ENCODE data around the gene DLL4. TPM values are rescaled to one million over a fixed set of nuclear protein-coding genes. Genes with fewer than 3 reads are reported as not detected.

Gene DLL4
- under 1 TPM in 1 of 2 donors, not detected in 1; 0.16 TPM for total RNA-seq

DNA sequence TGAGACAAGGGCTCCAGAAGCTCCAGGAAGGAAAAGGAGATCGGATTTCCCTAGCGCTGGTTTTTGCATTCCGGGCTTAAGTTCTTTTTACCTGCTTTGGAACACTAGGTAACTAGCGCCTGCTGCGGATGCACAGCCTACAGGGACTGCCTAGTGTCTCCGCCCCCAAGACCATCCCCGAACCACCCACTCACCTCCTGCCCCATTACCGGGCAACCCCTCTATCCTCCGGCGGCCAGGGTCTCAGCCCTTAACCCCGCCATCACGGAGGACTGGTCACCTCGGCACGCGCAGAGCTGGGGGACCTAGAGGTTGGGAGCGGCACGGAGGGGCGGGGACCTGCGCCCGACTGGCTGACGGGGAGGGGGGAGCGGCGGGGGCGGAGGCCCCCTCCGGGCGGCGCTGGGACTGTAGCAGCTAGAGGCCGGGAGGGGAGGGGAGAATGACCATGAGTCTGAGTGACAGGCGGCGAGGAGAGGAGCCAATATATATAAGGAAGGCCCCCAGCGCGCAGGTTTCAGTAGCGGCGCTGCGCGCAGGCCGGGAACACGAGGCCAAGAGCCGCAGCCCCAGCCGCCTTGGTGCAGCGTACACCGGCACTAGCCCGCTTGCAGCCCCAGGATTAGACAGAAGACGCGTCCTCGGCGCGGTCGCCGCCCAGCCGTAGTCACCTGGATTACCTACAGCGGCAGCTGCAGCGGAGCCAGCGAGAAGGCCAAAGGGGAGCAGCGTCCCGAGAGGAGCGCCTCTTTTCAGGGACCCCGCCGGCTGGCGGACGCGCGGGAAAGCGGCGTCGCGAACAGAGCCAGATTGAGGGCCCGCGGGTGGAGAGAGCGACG, at the start of gene DLL4:
DLL4 (plus strand) TSS at position 520 of the 839 bp plus-strand sequence. CDS start 329 bp downstream, outside the sequence.
- no peak within 1 kb of the TSS for H3K27ac Mint-ChIP-seq
- H3K36me3 Mint-ChIP-seq, result peaks cover 0 to 6% of the 10 kb centered on the region in 2 donors
- ATAC-seq, result peak; percentile 23 to 64
- H3K9me3 Mint-ChIP-seq, result no peaks in the 10 kb centered on the region
- DNase-seq (ENCODE audit: low spot score in 2 of 2), result peak in 1 of 2 donors; percentile 48

GRCh38 chr15:40879609-40880008, 49.5 kb upstream of the DLL4 start:
- no peak for DNase-seq (ENCODE audit: low spot score in 2 of 2)
- no peaks in the 10 kb centered on the region for H3K9me3 Mint-ChIP-seq
- no peak overlapping the region for H3K27ac Mint-ChIP-seq
- peak; percentile 31 to 61 for ATAC-seq
- no peaks in the 10 kb centered on the region for H3K36me3 Mint-ChIP-seq

DNA sequence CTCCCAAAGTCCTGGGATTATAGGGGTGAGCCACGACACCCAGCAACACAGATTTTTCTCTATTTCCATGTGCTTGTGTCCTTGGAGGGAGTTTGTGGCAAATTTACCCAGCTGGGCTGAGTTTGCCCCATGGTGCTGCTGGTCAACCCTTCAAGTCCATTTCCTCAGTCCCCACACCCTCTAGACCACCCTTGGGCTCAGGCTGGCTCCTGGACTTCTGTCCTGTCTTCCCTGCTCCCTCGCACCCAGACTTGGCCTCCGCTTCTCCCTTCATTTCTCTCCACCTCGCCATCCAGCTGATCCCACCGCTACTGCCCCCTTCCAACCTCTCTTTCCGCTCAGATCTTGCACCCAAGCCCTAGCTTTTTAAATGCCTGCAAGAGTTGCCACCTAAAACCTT, 47.8 kb upstream of the DLL4 start:
- no peak for ATAC-seq
- no peaks in the 10 kb centered on the region for H3K9me3 Mint-ChIP-seq
- DNase-seq (ENCODE audit: low spot score in 2 of 2), result no peak
- H3K36me3 Mint-ChIP-seq, result no peaks in the 10 kb centered on the region
- peak overlapping the region in 1 of 2 donors; percentile 25 for H3K27ac Mint-ChIP-seq

DNA sequence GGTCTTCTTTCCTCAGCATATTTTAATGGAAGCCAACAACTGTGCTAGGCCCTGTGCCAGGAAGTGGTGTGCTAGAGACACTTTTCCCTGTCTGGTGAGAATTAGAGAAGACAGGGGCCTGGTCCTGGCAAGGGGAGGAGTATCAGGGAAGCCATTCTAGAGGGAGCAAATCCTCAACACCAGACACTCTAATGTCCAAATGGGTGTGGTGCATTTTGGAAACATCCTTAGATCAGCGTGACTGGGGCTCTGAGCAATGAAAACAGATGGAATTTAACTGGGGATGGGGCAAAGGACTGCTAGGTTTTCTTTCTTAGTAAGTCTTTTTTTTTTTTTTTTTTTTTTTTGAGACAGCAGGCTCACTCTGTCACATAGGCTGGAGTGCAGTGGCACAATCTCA, 42.6 kb upstream of the DLL4 start:
- DNase-seq (ENCODE audit: low spot score in 2 of 2) (no peak), ATAC-seq (no peak)
- no peaks in the 10 kb centered on the region for H3K9me3 Mint-ChIP-seq
- no peaks in the 10 kb centered on the region for H3K36me3 Mint-ChIP-seq
- no peak overlapping the region for H3K27ac Mint-ChIP-seq

- no peak for ATAC-seq
Observed at GRCh38 chr15:40889112-40889511, 40.0 kb upstream of the DLL4 start.

GRCh38 chr15:40891138-40891537, 38.0 kb upstream of the DLL4 start:
- no peak for ATAC-seq
- H3K27ac Mint-ChIP-seq, result peak overlapping the region in 1 of 2 donors; percentile 14
- no peak for DNase-seq (ENCODE audit: low spot score in 2 of 2)
- H3K9me3 Mint-ChIP-seq, result no peaks in the 10 kb centered on the region
- H3K36me3 Mint-ChIP-seq, result peaks cover 5 to 7% of the 10 kb centered on the region in 2 donors

More at GRCh38 chr15:40889112-40889511, 40.0 kb upstream of the DLL4 start:
- Mint-ChIP-seq H3K27ac (no peak overlapping the region), H3K36me3 (peaks cover 0 to under 1% of the 10 kb centered on the region in 2 donors), H3K9me3 (no peaks in the 10 kb centered on the region)
- DNase-seq (ENCODE audit: low spot score in 2 of 2), result no peak

DNA sequence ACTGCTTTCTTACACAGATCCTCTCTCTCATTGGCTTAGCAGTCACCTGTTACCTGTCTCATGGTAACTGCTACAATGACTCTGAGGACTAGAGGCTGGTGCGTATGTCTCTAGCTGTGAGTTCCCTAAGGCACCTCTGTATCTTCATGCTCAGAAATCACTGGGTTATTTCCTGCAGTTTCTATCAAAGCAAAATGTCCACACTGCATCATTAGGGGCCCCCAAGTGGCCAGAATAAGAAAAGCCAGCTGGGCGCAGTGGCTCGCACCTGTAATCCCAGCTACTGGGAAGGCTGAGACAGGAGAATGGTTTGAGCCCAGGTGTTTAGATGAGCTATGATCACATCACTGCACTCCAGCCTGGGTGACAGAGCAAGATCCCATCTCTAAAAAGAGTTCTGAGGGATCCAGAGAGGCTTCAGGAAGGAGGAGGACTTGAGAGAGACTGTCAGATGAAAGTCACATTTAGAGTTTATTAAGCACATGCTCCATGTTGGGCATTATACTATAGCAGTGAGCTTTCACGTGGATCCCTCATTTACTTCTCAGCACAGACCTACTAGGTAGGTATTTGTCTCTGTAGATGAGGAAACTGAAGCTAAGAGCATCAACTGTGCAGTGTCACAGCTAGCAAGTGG, 37.2 kb upstream of the DLL4 start:
- H3K27ac Mint-ChIP-seq, result peak overlapping the region in 1 of 2 donors; percentile 14
- ATAC-seq (no peak), DNase-seq (ENCODE audit: low spot score in 2 of 2) (no peak)
- no peaks in the 10 kb centered on the region for H3K9me3 Mint-ChIP-seq
- peaks cover 5 to 7% of the 10 kb centered on the region in 2 donors for H3K36me3 Mint-ChIP-seq

GRCh38 chr15:40892447-40893012, 36.6 kb upstream of the DLL4 start:
- no peaks in the 10 kb centered on the region for H3K9me3 Mint-ChIP-seq
- no peak for ATAC-seq
- DNase-seq (ENCODE audit: low spot score in 2 of 2), result no peak
- peaks cover 5 to 7% of the 10 kb centered on the region in 2 donors for H3K36me3 Mint-ChIP-seq
- no peak overlapping the region for H3K27ac Mint-ChIP-seq

DNA sequence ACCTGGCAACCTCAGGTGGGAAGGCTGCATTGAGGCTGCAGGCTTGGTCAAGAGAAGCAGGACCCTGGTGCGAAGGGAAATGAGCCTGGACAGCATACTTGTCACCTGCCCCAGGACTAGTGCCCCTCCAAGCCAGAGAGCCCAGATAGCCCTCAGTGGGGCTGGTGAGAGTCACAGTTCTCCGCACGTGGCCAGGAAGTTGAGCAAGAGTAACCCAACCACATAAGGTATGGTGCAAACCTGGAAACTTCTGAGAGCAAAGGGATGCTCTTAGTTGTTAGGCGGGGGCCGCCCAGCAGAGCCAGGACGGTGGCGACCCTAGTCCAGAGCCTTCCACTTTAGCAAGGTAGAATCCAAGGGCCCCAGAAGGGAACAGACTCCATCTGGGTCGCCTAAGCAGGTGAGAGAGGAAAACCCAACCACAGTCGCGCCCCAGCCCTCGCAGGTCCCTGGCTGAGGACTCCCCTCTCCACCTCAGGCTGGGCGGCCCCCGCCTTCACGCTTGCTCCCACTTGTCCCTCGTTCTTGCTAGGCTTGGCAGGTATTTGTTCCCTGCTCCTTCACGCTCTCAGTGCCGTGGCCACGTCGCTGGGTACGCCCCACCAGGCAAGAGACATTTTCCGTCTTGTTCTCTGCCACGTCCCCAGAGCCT, 36.0 kb upstream of the DLL4 start:
- DNase-seq (ENCODE audit: low spot score in 2 of 2) (no peak), ATAC-seq (no peak)
- H3K9me3 Mint-ChIP-seq, result no peaks in the 10 kb centered on the region
- H3K36me3 Mint-ChIP-seq, result peaks cover 5 to 7% of the 10 kb centered on the region in 2 donors
- H3K27ac Mint-ChIP-seq, result peak overlapping the region in 1 of 2 donors; percentile 90

DNA sequence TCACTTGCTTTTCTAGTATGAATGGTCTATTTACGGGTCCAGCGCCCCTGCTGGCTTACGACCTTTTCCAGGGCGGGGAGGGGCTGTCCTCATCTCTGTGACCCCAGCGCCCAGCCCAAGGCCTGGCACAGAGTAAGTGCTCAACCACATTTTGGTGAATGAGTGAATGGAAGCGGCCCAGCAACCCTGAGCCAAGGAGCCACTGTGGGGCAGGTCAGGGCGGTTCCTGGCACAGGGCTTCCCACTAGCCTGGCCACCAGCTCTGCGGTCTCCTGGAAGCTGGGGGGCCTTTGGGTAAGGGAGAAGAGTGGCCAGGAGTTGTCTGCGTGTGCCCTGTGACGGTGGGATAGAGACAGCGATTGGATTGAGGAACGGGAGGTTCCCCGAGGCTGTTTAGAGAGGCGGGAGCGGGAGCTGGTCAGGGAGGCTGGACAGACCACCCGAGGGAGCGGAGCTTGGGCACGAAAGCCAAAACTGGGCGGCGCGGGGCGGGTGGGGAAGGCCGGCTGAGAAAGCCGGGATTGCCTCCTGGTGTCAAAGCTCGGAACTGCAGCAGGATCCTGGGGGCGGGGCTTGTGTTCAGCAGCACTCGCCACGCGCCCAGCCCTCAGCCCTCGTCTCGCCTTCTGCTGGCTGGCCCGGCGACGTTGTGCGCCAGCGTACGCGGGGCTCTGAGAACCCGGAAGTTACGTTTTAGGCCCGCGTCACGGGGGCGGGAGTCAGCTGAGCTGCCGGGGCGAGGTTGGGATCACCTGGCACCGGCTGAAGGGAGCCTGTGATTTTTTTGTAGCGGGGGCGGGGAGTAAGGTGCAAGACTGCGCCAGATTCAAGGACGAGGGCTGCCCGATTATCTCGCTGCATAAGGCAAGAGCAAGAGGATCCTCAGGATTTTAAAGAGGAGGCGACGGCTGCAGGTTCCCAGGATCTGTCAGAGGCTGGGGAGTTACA, 35.1 kb upstream of the DLL4 start, which contains the start of gene VPS18:
VPS18 (plus strand) TSS at position 718 of the 948 bp plus-strand sequence. CDS start 319 bp downstream, outside the sequence.
- Mint-ChIP-seq H3K27ac (peak within 1 kb of the TSS; percentile 90 to 99), H3K36me3 (peaks cover 5 to 7% of the 10 kb centered on the region in 2 donors), H3K9me3 (no peaks in the 10 kb centered on the region)
- DNase-seq (ENCODE audit: low spot score in 2 of 2) (peak; percentile 98 to 100), ATAC-seq (peak; percentile 98 to 99)

DNA sequence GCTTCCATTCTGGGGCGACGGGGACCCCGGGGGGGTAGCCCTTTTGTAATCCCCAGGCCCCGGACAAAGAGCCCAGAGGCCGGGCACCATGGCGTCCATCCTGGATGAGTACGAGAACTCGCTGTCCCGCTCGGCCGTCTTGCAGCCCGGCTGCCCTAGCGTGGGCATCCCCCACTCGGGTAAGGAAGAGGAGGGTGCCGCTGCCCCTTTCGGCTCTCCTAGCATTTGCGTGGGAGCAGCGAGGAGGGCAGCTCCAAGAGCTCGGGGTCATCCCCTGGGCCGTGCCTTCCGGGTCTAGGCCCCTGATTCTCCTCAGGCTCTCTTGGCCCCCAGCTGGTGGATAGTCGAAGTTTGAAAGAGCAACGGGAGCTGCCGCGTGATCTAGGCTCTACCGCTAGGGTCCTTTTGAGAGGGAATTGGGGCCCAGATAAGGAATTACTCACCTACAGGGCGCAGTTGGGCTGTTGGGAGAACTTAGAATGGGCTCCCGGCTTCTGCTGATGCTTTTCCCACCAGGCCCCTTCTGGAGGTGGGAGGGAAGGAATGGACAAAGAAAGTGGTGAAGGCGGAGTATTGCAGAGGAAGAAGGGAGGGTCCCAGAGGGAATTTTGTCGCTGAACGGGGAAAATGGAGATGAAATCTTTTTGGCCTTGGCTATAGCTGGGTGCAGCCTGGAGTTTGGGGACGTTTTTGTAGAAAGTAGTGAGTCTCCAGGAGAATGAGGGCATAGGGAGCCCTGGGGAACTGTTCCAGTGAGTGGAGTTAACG, 34.3 kb upstream of the DLL4 start:
- Mint-ChIP-seq H3K27ac (peak overlapping the region; percentile 90 to 99), H3K36me3 (peaks cover 5 to 7% of the 10 kb centered on the region in 2 donors), H3K9me3 (no peaks in the 10 kb centered on the region)
- peak; percentile 61 to 65 for DNase-seq (ENCODE audit: low spot score in 2 of 2)
- ATAC-seq, result peak; percentile 43 to 62

GRCh38 chr15:40899536-40900207, 29.5 kb upstream of the DLL4 start:
- H3K9me3 Mint-ChIP-seq, result no peaks in the 10 kb centered on the region
- H3K36me3 Mint-ChIP-seq, result peaks cover 0 to 7% of the 10 kb centered on the region in 2 donors
- DNase-seq (ENCODE audit: low spot score in 2 of 2) (no peak), ATAC-seq (no peak)
- no peak overlapping the region for H3K27ac Mint-ChIP-seq

- no peak for DNase-seq (ENCODE audit: low spot score in 2 of 2)
- Mint-ChIP-seq H3K9me3 (no peaks in the 10 kb centered on the region), H3K27ac (no peak overlapping the region), H3K36me3 (peaks cover 0 to under 1% of the 10 kb centered on the region in 2 donors)
- ATAC-seq, result no peak
Observed at GRCh38 chr15:40900256-40901052, 28.7 kb upstream of the DLL4 start.

GRCh38 chr15:40901053-40901443, 28.1 kb upstream of the DLL4 start:
- ATAC-seq (no peak), DNase-seq (ENCODE audit: low spot score in 2 of 2) (no peak)
- H3K36me3 Mint-ChIP-seq, result no peaks in the 10 kb centered on the region
- H3K9me3 Mint-ChIP-seq, result no peaks in the 10 kb centered on the region
- no peak overlapping the region for H3K27ac Mint-ChIP-seq
